Neural crest cell (in vitro differentiated cells): Measurements from ENCODE around the gene ACACA. TPM values are rescaled to one million over a fixed set of nuclear protein-coding genes. Genes with fewer than 3 reads are reported as not detected.

Experiments
- DNase-seq: peaks from one replicate; pipeline ENCODE4 v3.0.0; 2021; ENCODE audit warnings: low read depth, mixed read lengths, low spot score
- H3K27ac Mint-ChIP-seq: one replicate; pipeline ENCODE4 v1.8.0; 2021; ENCODE audit warnings: mild to moderate bottlenecking, mixed read lengths; ENCODE audit not compliant: unreplicated experiment
- H3K27me3 Mint-ChIP-seq: 2 replicates; pipeline ENCODE4 v1.8.0; 2021; ENCODE audit warnings: low read depth, mild to moderate bottlenecking, mixed read lengths
- H3K36me3 Mint-ChIP-seq: 2 replicates; pipeline ENCODE4 v1.8.0; 2021; ENCODE audit warnings: low read depth, mild to moderate bottlenecking, mixed read lengths
- H3K4me1 Mint-ChIP-seq: 2 replicates; pipeline ENCODE4 v1.8.0; 2021; ENCODE audit warnings: mixed read lengths
- H3K4me3 Mint-ChIP-seq: one replicate; pipeline ENCODE4 v1.8.0; 2021; ENCODE audit warnings: mild to moderate bottlenecking, mixed read lengths
- H3K9me3 Mint-ChIP-seq: 2 replicates; pipeline ENCODE4 v1.8.0; 2021; ENCODE audit warnings: mixed read lengths
- total RNA-seq: library from RNA; stranded (reverse); gene quantifications from 2 replicates; pipeline ENCODE4 v1.2.1, GENCODE V29; 2021
- TF ChIP-seq, protein P1 (sequence below): fragments of 200-600 bp; sonication (generic); conservative IDR thresholded peaks from 2 replicates; pipeline ENCODE4 v1.5.0; 2021; ENCODE audit warnings: antibody characterized with exemption, mild to moderate bottlenecking

ACACA gene
- total RNA-seq, 1 donor from 2014 or later = 211 TPM

DNA sequence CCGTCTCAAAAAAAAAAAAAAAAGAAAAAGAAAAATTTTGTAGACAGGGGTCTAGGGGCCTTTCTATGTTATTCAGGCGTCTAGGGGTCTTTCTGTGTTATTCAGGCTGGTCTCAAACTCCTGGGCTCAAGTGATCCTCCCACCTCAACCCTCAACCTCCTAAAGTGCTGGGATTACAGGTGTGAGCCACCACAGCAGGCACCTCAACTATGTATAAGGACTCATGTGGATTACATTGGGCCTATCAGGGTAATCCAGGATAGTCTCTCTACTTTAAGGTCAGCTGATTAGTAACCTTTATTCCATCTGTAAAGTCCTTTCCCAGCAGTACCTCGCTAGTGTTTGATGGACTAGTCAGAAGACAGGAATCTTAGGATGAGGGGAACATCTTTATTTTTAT, 22.4 kb upstream of the ACACA start:
- DNase-seq = no peak
- no peak overlapping the region for H3K4me3 Mint-ChIP-seq
- TF ChIP-seq, protein P1, sequence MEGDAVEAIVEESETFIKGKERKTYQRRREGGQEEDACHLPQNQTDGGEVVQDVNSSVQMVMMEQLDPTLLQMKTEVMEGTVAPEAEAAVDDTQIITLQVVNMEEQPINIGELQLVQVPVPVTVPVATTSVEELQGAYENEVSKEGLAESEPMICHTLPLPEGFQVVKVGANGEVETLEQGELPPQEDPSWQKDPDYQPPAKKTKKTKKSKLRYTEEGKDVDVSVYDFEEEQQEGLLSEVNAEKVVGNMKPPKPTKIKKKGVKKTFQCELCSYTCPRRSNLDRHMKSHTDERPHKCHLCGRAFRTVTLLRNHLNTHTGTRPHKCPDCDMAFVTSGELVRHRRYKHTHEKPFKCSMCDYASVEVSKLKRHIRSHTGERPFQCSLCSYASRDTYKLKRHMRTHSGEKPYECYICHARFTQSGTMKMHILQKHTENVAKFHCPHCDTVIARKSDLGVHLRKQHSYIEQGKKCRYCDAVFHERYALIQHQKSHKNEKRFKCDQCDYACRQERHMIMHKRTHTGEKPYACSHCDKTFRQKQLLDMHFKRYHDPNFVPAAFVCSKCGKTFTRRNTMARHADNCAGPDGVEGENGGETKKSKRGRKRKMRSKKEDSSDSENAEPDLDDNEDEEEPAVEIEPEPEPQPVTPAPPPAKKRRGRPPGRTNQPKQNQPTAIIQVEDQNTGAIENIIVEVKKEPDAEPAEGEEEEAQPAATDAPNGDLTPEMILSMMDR = no peak
- H3K27me3 Mint-ChIP-seq = no peaks in the 10 kb centered on the region
- peaks cover 4% of the 10 kb centered on the region for H3K36me3 Mint-ChIP-seq
- peak overlapping the region; percentile 43 for H3K27ac Mint-ChIP-seq
- no peaks in the 10 kb centered on the region for H3K4me1 Mint-ChIP-seq
- H3K9me3 Mint-ChIP-seq = no peaks in the 10 kb centered on the region

DNA sequence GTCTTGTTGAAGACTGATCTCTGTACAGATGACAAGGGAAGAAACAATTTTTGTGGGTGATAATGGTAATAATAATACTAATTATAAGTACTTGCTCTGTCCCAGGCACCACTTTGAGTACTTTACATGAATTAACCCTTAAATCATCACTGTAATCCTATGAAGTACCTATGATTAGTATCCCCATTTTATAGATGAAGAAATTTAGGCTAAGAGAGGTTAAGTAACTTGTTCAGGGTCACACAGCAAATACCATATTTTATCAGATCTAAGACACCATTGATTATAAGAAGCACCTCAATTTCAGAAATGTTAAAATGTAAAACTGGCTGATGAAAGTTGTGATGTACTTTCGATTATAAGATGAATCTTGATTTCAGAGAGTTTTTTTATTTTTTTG, 18.6 kb upstream of the ACACA start:
- Mint-ChIP-seq H3K4me1 (no peaks in the 10 kb centered on the region), H3K36me3 (peaks cover 4% of the 10 kb centered on the region), H3K4me3 (no peak overlapping the region), H3K27ac (no peak overlapping the region), H3K27me3 (no peaks in the 10 kb centered on the region), H3K9me3 (no peaks in the 10 kb centered on the region)
- no peak for DNase-seq
- TF ChIP-seq, protein P1 = no peak

DNA sequence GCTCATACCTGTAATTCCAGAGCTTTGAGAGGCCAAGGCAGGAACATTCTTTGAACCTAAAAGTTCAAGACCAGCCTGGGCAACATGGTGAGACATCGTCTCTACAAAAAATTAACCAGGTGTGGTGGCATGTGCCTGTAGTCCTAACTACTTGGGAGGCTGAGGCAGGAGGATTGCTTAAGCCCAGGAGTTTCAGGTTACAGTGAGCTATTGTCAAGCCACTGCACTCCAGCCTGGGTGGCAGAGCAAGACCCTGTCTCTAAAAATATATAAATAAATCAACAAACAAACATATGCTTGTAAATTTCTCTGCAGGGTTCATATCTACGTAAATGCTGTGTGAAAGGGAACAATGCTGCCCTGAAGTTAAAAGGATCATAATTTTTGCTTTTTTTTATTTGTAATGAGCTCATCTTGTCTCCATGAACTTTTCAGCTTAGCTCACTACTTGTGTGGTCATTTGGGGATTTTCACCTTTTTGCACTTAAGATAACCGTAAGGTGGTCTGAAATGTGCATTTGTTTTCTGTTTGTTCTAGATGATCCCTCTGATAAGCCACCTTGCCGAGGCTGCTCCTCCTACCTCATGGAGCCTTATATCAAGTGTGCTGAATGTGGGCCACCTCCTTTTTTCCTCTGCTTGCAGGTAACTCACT, 16.5 kb upstream of the ACACA start:
- H3K27ac Mint-ChIP-seq = peak overlapping the region; percentile 60
- H3K4me3 Mint-ChIP-seq = no peak overlapping the region
- H3K36me3 Mint-ChIP-seq = peaks cover 7% of the 10 kb centered on the region
- DNase-seq = no peak
- no peaks in the 10 kb centered on the region for H3K27me3 Mint-ChIP-seq
- no peaks in the 10 kb centered on the region for H3K4me1 Mint-ChIP-seq
- TF ChIP-seq, protein P1 = no peak
- H3K9me3 Mint-ChIP-seq = no peaks in the 10 kb centered on the region

DNA sequence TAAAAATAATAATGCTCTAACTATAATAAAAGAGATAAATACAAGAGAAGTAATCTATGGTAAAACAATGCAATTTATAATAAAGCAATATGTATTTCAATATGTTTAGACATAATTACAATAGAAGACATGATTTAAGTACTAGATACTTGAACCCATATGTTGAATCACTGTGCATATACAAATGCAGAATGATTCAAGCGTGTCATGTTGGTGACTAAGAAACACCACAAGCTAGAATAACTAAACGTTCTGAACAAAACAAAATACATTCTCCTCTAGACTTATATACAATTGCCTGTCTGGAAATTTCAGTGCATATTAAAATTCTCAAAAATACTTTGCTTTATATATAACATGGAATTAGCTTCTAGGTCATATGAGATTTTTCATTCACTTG, 11.2 kb upstream of the ACACA start:
- Mint-ChIP-seq H3K4me1 (no peaks in the 10 kb centered on the region), H3K36me3 (peaks cover 17% of the 10 kb centered on the region), H3K9me3 (no peaks in the 10 kb centered on the region), H3K27me3 (no peaks in the 10 kb centered on the region), H3K27ac (no peak overlapping the region), H3K4me3 (no peak overlapping the region)
- DNase-seq = no peak
- TF ChIP-seq, protein P1 = no peak

DNA sequence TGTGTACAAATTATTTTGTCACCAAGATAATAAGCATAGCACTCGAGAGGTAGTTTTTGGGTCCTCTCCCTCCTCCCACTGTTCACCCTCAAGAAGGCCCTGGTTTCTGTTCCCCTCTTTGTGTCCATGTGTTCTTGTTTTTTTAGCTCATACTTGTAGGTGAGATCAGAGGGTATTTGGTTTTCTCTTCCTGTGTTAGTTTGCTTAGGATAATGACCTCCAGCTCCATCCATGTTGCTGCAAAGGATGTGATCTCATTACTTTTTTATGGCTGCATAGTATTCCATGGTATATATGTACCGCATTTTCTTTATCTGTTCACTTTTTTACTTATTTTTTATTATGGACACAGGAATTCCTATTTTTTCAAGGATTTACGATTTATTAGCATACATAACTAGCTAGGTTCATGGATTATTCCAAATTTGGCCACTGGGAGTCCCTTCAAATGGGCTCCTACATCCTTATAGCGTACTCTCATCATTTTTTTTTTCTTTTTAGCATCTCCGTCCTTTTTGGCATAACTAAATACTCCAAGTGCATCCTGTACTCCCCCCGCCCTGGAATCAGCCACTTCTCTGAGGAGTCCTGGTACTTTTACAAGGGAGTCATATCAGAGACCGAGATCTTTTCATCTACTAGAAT, 7.4 kb upstream of the ACACA start:
- no peak for DNase-seq
- H3K36me3 Mint-ChIP-seq = peaks cover 14% of the 10 kb centered on the region
- no peaks in the 10 kb centered on the region for H3K9me3 Mint-ChIP-seq
- TF ChIP-seq, protein P1 = peak; percentile 51
- no peaks in the 10 kb centered on the region for H3K27me3 Mint-ChIP-seq
- H3K27ac Mint-ChIP-seq = no peak overlapping the region
- H3K4me3 Mint-ChIP-seq = peak overlapping the region; percentile 6
- no peaks in the 10 kb centered on the region for H3K4me1 Mint-ChIP-seq
